Measurements from ENCODE around the gene BYSL. TPM values are rescaled to one million over a fixed set of nuclear protein-coding genes. Genes with fewer than 3 reads are reported as not detected.
A peak's percentile ranks its signal among the peaks of the same experiment; 100 is the strongest.

The BYSL gene
- total RNA-seq, 4 donors from 2014 or later = 6.3 to 19.4 (median 13.0) TPM

DNA sequence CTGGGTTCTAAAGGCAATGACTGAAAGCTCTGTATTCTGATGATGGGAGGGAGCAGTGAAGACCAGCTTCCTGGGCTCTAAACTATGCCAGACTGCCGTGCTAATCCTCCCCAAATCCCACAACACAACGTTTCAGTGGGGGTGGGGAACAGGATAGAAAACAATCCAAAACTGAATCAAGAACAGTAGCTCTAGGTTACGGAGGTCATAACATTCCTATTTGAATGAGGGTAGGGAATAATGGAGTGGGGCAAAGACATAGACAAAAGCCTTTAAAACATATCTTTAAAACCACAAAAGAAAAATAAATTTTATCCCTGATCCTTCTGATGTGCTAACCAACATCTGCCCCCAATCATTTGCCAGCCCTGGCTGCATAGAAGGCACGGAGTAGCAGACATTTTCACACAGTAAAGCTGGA is 34.0 kb upstream of the BYSL start:
- TF ChIP-seq, protein P1, sequence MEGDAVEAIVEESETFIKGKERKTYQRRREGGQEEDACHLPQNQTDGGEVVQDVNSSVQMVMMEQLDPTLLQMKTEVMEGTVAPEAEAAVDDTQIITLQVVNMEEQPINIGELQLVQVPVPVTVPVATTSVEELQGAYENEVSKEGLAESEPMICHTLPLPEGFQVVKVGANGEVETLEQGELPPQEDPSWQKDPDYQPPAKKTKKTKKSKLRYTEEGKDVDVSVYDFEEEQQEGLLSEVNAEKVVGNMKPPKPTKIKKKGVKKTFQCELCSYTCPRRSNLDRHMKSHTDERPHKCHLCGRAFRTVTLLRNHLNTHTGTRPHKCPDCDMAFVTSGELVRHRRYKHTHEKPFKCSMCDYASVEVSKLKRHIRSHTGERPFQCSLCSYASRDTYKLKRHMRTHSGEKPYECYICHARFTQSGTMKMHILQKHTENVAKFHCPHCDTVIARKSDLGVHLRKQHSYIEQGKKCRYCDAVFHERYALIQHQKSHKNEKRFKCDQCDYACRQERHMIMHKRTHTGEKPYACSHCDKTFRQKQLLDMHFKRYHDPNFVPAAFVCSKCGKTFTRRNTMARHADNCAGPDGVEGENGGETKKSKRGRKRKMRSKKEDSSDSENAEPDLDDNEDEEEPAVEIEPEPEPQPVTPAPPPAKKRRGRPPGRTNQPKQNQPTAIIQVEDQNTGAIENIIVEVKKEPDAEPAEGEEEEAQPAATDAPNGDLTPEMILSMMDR (IDR thresholded peaks at IDR 0.05) = no peak
- TF ChIP-seq POLR2A (IDR thresholded peaks at IDR 0.05) = no peak
- intact Hi-C loops (cut with DNase I) = no loop called here

DNA sequence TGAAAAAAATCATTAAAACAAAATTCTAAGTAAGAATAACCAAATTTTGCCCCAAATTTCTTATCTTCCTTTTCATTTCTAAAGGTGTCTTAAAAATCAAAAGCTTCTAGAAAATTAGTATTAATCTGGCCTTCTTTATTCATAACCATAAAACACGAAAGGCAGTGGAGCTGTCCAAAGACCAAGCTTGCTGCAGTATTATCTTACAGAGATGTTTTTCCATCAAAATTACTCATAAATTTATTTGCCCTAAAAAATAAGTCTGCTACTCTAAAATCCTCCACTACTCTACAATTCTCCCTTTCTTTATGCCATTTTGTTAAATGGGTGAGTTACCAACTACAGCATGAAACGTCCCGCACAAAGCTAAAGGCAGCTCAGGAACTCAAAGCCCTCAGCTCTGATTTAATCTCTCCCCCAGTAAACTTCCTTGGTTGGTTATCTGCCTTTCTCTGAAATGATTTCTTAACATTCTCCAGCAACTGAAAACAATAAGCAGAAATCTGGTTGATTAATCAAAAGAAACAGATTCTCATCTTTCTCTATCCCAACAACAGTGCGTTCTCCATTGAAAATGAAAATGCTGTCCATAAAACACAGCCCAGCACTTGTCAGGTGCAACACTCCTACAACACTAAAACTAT is 28.3 kb upstream of the BYSL start:
- H3K4me3 ChIP-seq = no peak overlapping the region
- H3K36me3 ChIP-seq = peaks cover 0 to 4% (median 0%) of the 10 kb centered on the region in 3 donors
- H3K27ac ChIP-seq = no peak overlapping the region
- 78 to 84% methylated on average over 4 of the region's 4 CpGs for WGBS, 2 donors
- no peaks in the 10 kb centered on the region for H3K27me3 ChIP-seq
- TF ChIP-seq POLR2A (IDR thresholded peaks at IDR 0.05) = no peak
- TF ChIP-seq, protein P1 (IDR thresholded peaks at IDR 0.05) = no peak
- intact Hi-C loops (cut with DNase I) = no loop called here
- no peaks in the 10 kb centered on the region for H3K9me3 ChIP-seq
- no peak for DNase-seq
- H3K4me1 ChIP-seq = peaks cover 0 to 30% (median 12%) of the 10 kb centered on the region in 3 donors

More for the DNA sequence above, 34.0 kb upstream of the BYSL start:
- Histone ChIP-seq H3K27ac (no peak overlapping the region), H3K4me1 (peaks cover 0 to 7% (median 0%) of the 10 kb centered on the region in 3 donors), H3K9me3 (no peaks in the 10 kb centered on the region), H3K36me3 (peaks cover 0 to 4% (median 0%) of the 10 kb centered on the region in 3 donors), H3K4me3 (no peak overlapping the region), H3K27me3 (no peaks in the 10 kb centered on the region)
- DNase-seq = no peak
- 49 to 66% methylated on average over 4 of the region's 4 CpGs for WGBS, 2 donors

DNA sequence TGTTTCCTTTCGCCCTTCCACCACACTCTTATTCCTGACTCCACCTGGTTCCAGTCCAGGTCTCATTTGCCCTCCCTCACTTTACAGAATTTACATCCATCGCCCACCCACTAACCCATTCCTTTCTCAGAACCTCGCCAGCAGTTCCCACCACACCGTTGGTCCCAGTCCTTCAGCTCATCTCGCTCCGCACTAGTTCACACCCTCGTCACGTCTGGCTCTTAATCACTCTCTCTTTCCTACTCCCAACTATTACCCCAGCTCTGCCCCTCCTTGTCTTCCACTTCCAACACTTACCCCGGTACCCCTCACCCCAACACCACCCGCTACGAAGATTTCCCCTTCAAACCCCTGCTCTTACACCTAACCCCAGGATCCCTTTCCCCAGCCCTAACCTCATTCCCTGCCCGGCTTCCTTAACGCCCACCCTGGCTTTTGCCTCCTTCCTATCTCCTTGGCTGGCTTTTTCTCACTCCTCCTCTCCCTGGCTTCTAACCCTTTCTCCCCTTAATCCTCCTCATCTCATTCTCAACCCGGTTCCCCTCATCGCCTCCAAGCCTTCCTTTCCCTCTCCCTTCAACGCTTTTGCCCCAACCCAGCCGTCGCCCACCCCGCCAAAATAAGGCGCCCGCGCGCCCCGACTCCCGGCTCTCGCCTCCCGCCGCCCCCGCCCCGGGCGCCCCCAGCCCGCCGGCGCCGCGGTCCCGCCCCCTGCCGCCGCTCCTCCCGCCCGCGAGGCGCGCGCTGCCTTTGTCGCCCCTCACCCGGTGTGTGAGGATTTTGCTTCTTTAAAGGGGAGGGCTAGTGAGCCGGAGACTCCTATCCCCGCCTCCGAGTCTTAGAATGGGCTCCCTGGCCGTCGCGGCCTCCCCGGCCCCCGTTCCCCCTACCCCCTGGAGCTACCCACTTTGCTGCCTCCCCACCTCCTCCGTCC is 26.7 kb upstream of the BYSL start:
- intact Hi-C loops (cut with DNase I) = no loop called here
- H3K36me3 ChIP-seq = peaks cover 0 to 6% (median 0%) of the 10 kb centered on the region in 3 donors
- no peaks in the 10 kb centered on the region for H3K27me3 ChIP-seq
- H3K9me3 ChIP-seq = no peaks in the 10 kb centered on the region
- TF ChIP-seq, protein P1 (IDR thresholded peaks at IDR 0.05) = no peak
- TF ChIP-seq POLR2A (IDR thresholded peaks at IDR 0.05) = no peak
- peak overlapping the region; percentile 58 to 86 (median 78) for H3K4me3 ChIP-seq
- DNase-seq = no peak
- H3K27ac ChIP-seq = peak overlapping the region; percentile 82 to 85 (median 83)
- 2 to 4% methylated on average over 27 to 28 of the region's 56 CpGs for WGBS, 2 donors
- peaks cover 0 to 30% (median 12%) of the 10 kb centered on the region in 3 donors for H3K4me1 ChIP-seq

DNA sequence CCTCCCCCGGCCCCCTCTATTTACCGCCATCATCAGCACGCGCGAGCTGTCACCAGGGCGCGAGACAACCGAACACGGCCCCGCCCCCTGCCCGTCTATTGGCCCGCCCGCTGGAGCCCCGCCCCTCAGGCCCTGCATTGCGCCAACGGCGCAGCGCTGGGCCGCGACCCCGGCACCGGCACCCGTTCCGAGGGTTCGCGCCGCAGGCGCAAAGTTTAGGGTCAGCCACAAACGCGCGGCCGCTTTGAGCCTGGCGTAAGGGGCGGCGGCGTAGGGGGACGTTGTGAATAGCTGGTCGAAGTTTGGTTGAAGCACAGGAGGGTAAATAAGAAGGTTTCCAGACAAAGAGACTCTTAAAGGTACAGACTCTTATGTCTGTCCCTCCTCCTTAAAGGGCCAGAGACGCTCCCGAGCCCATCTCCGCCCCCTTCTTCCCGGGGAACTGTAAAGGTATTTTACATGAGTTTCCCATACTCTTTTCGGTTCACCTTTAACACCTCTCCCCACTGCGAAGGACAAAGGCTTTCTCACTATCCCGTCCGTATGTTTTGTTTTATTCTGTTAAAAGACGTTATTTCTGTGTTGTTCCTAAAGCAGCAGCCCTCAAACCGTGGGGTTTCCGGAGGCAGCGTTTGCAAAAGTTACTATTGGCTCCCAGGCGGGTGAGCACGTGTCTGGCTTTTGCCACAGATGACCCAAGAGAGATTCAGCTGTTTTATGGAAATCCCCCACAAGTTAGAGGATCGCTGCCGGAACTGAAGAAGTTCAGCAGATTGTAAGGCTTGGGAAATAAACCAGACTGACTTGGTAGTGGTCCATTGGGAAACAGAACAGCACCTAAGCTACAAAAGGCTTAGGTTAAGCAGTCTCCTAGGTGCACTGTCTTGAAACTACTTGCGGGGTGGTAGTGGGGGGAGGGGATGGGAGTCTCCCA is 25.7 kb upstream of the BYSL start, which contains the start of gene USP49:
Gene USP49 (minus strand): TSS at position 76 of the 934 bp plus-strand sequence. CDS start 88,392 bp downstream, outside the sequence.
- Histone ChIP-seq H3K36me3 (peaks cover 0 to 15% (median 0%) of the 10 kb centered on the region in 3 donors), H3K27ac (peak within 1 kb of the TSS; percentile 82 to 85 (median 83)), H3K4me1 (peaks cover 0 to 30% (median 12%) of the 10 kb centered on the region in 3 donors), H3K4me3 (peak within 1 kb of the TSS; percentile 58 to 86 (median 78)), H3K9me3 (no peaks in the 10 kb centered on the region), H3K27me3 (no peaks in the 10 kb centered on the region)
- DNase-seq = peak; percentile 33
- 1 to 2% methylated on average over 23 of the region's 55 CpGs for WGBS, 2 donors
- TF ChIP-seq, protein P1 (IDR thresholded peaks at IDR 0.05) = no peak
- no peak for TF ChIP-seq POLR2A (IDR thresholded peaks at IDR 0.05)
- intact Hi-C loops (cut with DNase I) = no loop called here

Measured in esophagus squamous epithelium (tissue), 5 donors.